ENCODE data around the gene TPM2.

The TPM2 gene

GRCh38 chr9:35673132-35674024 lies 16.3 kb downstream of the TPM2 start, which contains the start of gene CA9:
Gene CA9, plus strand, starts transcription at chr9:35673928. Its CDS starts 32 bp downstream, at chr9:35673960.
- peak; percentile 39 for DNase-seq

GRCh38 chr9:35669331-35670145 lies 20.2 kb downstream of the TPM2 start:
- DNase-seq: no peak

- DNase-seq: no peak
Measured at GRCh38 chr9:35667939-35668338, 21.8 kb downstream of the TPM2 start.

GRCh38 chr9:35666549-35666948 lies 23.2 kb downstream of the TPM2 start:
- no peak for DNase-seq

- DNase-seq: no peak
Measured at GRCh38 chr9:35666045-35666444, 23.7 kb downstream of the TPM2 start.

GRCh38 chr9:35665471-35665818 lies 24.3 kb downstream of the TPM2 start:
- no peak for DNase-seq

GRCh38 chr9:35664531-35665470 lies 24.9 kb downstream of the TPM2 start, which contains the start of gene ARHGEF39:
Gene ARHGEF39, minus strand, starts transcription at chr9:35665195. Its CDS starts 26 bp downstream, at chr9:35665169.
- DNase-seq: peak; percentile 88

- DNase-seq: no peak
Measured at GRCh38 chr9:35662437-35662836, 27.3 kb downstream of the TPM2 start.

GRCh38 chr9:35661756-35662350 lies 27.9 kb downstream of the TPM2 start:
- no peak for DNase-seq

GRCh38 chr9:35660966-35661415 lies 28.7 kb downstream of the TPM2 start:
- peak; percentile 9 for DNase-seq

- DNase-seq: no peak
Measured at GRCh38 chr9:35659340-35659739, 30.4 kb downstream of the TPM2 start.

- DNase-seq: peak; percentile 18
Measured at GRCh38 chr9:35658968-35659220, 30.8 kb downstream of the TPM2 start.

GRCh38 chr9:35658137-35658967 lies 31.4 kb downstream of the TPM2 start, which contains the start of gene CCDC107:
Gene CCDC107, plus strand, starts transcription at chr9:35658292. Its CDS starts 88 bp downstream, at chr9:35658380.
- peak; percentile 81 for DNase-seq

GRCh38 chr9:35657546-35658136 lies 32.1 kb downstream of the TPM2 start, which contains the start of gene RMRP:
Gene RMRP, minus strand, starts transcription at chr9:35658019.
- peak; percentile 99 for DNase-seq

GRCh38 chr9:35656831-35657545 lies 32.7 kb downstream of the TPM2 start:
- DNase-seq: peak; percentile 75

- no peak for DNase-seq
Measured at GRCh38 chr9:35656348-35656747, 33.4 kb downstream of the TPM2 start.

GRCh38 chr9:35653611-35654010 lies 36.1 kb downstream of the TPM2 start:
- DNase-seq: no peak

GRCh38 chr9:35652829-35653209 lies 36.9 kb downstream of the TPM2 start:
- DNase-seq: no peak

GRCh38 chr9:35651956-35652828 lies 37.5 kb downstream of the TPM2 start:
- no peak for DNase-seq
